Cardiac septum (tissue), 1 donor: ENCODE measurements around the gene BHLHE40. TPM values are rescaled to one million over a fixed set of nuclear protein-coding genes. Genes with fewer than 3 reads are reported as not detected.

Experiments
- DNase-seq: peaks from one replicate; pipeline ENCODE4 v3.0.0-alpha.2; 2020; ENCODE audit warnings: low spot score
- intact Hi-C: fragments of 100-400 bp; cut with DNase I; formaldehyde crosslinking; loops from one replicate; pipeline ENCODE4 v1.14.0; 2022
- total RNA-seq: library from RNA; stranded (reverse); fragmentation: NEBNext Ultra II Directional; extraction: Animal tissue kit (Norgen Biotek cat#: 25700); gene quantifications from one replicate; pipeline ENCODE4 v1.2.1, GENCODE V29; 2021
- donor health status: DM: no; HTN: no; CAD: no.

BHLHE40 gene
- total RNA-seq, 1 donor from 2014 or later = 71.5 TPM

DNA sequence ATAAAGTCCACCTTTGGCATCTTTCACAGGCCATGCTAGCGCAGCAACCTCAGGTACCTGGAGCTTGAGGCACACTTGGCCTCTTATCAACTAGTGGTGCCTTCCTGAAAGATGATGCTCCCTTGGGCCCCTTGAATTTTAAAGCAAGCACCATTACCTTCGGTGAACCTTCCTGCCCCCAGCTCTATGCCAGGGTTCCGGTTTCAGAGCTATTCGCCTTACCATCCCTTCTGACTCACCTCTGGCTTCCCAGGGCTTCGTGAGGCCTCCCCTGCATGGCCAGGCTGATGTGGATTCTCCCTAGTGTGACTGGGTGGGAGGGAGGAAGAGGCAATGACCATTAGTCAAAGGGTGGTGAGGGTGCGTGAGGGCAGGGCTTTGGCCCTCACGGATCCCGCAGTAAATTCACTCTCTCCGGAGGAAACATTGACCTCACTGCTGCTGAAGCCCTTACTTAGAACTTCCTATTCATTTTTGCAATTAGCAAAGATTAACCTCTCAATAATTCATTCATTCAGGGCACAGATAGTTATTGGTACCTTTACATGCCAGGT is 16.3 kb downstream of the BHLHE40 start:
- intact Hi-C loops = no loop called here
- no peak for DNase-seq

DNA sequence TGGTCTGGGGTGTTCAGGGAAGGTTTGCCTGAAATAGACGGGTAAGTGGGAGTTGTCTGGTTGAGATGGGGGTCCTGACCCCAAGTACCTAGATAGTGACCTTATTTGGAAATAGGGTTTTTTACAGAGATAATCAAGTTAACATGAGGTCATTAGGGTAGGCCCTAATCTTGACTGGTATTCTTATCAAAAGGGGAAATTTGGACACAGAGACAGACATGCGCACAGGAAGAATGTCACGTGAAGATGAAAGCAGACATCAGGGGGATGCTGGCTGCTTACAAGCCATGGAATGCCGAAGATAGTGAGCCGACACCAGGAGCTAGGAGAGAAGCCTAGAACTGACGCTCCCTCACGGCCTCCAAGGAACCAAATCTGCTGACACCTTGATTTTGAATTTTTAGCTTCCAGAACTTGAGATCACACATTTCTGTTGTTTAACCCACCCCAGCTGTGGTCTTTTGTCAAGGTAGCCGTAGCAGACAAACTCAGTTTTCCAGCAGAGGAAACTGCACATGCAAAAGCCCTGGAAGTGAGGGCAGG is 17.1 kb downstream of the BHLHE40 start:
- intact Hi-C loops = no loop called here
- no peak for DNase-seq

DNA sequence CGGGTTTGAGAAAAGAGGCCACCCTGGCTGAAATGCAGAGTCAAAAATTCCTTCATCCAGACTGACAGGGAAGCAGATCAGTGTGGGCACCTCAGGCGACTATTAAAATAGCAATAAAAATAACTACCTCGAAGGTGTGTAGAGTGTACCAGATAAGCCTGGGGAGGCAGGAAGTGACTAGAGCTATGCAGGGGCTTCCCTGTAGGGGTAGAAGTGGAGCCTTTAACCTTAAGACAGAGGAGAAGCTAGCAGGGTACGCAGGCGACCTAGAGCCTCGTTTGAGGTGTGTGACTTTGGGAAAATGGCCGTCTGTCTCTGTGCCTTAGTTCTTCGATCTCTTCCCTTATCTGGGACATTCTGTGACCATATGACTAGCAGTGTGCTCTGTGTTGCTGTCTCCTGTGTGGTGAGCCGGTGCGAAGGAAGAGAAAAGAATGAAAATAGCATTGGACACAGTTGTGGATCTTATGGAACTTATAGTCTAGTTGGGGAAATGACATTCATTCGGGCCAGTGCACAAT is 17.6 kb downstream of the BHLHE40 start:
- no peak for DNase-seq
- intact Hi-C loops = no loop called here

DNA sequence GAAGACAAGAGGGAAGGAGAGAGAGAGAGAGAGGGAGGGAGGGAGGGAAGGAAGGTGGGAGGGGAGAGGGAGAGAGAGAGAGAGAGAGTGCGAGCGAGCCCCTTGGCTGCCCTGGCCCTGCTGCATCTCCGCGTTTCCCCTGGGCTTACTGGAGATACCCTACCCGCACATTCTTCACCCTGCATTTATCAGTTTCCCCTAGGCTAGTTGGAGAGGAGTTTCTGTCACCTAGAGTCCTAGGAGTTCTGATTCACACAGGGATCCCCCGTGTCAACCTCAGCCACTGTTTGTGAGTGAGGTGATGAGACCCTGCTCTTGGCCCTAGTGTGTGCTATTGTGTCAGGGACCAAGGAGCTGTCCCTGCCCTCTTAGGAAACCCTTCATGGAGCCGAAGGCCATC is 18.7 kb downstream of the BHLHE40 start:
- intact Hi-C loops = no loop called here
- DNase-seq = no peak

DNA sequence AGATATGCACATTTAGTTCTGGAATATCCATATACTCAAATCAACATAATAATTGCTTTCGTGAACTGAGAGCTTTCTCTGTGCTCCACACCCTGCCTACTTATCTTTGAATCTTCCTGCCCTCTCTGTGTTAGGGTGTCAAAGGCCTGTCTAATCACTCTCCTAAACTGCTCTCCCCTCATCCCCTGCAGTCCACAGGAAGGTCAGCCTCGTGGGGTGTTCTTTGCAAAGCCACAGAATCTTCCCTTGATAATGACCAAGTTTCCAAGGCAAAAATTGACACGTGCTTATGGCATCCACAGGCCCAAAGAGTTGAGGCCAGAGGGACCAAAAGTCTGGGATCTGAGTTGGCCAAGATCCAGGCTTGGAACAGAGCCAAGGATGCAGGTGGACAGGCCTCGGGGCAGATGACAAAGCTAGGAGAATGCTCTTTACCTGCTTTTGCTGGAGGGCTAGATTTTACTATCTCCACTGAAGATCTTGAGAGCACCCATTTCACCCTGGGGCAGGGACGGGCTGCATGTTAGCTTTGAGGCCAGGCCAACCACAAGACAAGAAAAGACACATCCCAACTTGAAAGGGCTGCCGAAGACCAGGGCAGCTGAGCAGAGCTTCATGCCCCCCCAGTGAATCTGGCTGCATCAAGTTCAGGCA is 20.4 kb downstream of the BHLHE40 start:
- intact Hi-C loops = no loop called here

DNA sequence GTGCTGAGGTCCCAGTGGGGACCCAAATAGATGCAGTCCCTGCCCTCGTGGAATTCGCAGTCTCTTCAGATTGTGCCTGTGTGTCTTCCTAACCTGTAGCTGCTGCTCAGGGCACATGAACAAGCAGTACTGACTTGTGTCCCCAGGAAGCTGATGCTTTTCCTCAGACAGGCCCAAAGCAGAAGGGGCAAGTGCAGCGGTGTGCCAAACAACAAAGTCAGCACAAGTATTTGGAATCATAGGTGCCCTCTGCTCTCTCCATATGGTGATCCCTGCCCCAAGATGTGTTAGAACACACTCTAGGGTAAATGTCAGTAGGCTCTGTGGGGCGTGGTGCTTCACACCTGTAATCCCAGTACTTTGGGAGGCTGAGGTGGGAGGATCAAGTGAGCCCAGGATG is 21.9 kb downstream of the BHLHE40 start:
- intact Hi-C loops = no loop called here
- no peak for DNase-seq

More for the DNA sequence above, 20.4 kb downstream of the BHLHE40 start:
- no peak for DNase-seq

DNA sequence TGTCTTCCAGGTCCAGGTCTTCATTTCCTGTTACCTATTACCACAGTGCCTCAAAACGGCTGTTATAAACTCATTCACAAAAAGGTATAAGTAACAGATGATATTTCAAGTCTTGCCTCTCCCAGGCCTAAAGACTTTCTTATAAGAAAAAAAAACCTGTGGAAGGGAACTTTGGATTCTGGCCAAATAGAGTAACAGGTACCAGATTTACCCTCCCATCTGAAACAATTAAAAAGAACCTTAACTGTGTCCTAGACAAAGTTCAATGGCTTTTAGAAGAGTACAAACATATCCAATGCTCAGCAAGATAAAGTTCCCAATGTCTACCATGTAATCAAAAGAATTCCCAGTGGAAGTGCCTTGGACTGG is 22.6 kb downstream of the BHLHE40 start:
- DNase-seq = no peak
- intact Hi-C loops = no loop called here

DNA sequence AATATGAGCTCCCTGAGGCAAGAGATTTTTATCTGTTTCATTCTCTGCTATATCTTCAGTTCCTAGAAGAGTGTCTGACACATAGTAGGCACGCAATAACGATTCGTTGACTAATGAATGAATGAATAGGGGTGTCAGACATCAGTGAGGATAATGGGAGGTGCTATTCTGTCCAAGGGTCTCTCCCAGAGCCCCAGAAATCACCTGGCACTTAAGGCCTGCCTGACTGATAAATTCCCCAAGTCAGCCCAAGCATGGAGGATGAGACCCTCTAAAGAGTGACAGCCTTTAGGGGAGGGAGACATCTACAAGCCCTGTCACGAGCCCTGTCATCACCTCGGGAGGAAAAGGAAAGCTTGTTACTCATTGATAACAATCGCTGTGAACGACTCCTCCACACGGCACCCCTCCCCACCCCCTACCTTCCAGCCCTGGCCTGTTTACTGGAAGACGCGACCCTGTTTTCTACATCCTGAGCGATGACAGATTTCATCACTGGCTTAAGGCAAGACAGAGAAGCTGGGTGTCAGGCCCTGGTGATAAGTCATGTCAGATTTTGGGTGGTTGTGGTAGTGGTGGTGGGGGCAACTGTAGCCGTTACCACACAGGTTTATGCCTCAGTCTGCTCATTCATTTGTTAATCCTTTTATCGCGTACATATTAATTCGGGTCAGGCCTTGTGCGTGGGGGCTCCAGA is 23.1 kb downstream of the BHLHE40 start:
- intact Hi-C loops = no loop called here
- DNase-seq = no peak

DNA sequence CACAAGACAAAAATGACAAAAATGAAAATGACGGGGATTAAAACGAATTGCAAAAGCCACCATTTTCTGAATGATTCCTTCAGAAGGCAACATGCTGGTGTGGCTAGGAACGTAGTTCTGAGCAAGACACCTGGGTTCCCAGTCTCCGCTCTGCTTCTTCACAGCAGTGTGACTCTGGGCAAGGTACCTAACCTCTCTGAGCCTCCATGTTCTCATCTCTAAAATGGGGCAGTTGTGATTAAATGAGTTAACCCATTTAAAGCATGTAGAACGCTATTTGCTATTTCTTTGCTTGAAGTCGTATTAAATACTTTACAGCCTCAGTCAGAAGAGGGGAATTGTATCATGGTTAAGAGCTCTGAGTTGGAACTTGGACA is 23.6 kb downstream of the BHLHE40 start:
- DNase-seq = no peak
- intact Hi-C loops = no loop called here

DNA sequence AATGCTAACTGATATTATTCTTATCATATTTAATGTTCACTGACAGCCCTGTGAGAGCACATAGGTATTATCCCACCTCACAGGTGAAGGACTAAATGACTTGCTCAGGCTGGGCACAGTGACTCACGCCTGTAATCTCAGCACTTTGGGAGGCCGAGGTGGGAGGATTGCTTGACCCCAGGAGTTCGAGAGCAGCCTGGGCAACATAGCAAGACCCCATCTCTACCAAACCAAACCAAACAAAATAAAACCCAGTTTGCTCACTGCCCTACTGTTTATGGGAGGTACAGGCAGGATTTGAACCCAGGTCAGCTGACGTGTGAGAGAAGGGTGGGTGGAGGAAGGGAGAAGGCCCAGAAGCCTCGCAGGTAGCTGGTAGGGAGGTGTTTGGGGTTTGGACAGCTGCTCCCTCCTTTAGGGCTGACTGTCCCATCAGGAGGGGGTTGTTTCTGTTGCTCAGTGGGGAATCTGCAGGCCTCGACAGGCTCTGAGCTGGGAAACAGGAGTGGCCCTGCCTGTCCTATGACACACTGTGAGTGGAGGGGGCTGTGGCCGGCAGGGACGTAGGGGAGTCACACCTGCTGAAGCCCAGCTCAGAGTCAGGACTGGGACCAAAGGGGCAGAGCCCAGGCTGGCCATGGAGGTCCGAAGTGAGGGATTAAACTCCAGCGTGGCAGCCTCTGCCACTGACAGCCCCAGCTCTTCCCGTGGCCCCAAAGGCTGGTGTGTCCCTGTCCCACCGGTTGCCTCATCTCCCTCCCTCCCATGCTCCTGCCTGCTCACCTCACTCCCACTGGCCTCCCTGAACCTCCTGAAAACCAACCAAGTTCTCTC is 25.3 kb downstream of the BHLHE40 start:
- DNase-seq = no peak

DNA sequence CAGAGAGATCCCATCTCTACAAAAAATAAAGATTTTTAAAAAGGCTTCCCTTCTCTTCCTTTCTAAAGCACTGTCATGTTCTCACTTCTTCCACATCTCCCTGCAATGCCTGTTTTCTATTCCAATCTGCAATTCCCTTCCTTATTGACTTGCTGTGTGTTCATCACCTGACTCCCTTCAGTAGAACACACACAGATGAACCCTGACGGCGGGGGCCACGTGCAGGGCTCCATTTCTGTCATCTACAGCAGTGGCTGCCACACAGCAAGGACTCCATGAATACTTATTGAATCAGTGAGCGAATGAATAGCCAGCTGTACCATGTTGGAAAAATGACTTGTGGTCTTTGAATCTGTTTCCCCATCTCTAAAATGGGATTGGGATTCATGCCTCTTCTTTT is 26.1 kb downstream of the BHLHE40 start:
- intact Hi-C loops = no loop called here
- no peak for DNase-seq

More for the DNA sequence above, 25.3 kb downstream of the BHLHE40 start:
- intact Hi-C loops = no loop called here

DNA sequence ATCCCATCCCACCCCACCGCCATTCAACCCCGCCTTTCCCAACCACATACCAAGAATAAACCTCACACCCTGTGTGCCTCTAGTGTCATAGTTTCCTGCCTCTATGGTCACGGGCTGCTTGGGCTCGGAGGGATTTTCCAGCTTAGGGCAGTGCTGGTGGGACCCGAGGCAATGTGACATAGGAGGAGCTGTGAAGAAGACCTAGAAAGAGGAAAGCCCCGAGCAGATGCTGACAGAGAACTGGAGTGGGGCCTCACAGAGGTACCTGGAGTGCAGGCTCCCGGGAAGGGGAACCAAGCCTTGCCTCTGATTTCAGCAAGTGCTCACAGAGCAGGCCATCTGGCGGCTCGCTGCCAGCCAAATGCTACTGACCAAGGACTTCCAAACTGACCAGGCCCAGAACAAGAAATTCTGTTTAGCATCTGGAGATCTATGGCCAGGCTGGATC is 27.5 kb downstream of the BHLHE40 start:
- intact Hi-C loops = no loop called here
- DNase-seq = peak; percentile 77

DNA sequence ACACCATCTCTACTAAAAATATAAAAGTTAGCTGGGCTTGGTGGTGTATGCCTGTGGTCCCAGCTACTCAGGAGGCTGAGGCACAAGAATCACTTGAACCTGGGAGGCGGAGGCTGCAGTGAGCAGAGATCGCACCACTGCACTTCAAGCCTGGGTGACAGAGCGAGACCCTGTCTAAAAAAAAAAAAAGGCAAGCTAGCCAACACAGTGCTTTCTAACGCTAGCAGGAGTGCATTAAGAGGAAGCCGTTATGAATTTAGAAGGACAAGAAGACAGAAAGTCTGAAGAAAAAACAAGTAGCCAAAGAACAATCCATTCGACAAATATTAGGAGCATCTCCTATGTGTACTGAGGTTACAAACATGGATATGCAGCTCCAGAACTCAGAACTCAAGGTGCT is 28.6 kb downstream of the BHLHE40 start:
- no peak for DNase-seq
- intact Hi-C loops = no loop called here

DNA sequence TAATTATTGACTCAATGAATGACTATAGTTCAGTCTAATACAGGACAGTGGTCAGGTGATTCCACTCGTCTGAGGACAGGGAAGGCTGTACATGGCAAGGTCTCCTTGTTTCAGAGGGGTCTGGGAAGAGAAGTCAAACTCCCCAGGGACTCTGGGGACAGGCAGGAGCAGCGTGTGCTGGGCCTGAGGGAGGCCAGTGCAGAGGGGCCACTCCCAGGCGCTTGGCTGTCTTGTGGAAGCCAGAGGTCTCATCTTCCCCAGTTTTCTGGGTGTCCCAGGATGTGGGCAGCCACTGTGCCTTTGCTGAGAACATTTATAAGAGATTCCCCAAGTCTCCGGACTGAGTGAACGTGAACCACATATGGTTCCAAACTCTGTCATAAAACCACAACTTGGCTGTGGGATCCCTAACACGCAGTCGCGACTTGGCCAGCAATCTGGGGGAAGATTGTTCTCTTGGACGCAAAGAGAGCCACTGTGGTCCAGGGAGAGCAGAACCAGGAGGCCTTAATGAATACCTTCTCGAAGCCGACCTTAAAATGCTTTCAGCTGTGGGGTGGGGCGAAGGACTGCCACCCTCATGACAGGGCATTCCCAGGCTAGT is 30.4 kb downstream of the BHLHE40 start:
- no peak for DNase-seq
- intact Hi-C loops = no loop called here

DNA sequence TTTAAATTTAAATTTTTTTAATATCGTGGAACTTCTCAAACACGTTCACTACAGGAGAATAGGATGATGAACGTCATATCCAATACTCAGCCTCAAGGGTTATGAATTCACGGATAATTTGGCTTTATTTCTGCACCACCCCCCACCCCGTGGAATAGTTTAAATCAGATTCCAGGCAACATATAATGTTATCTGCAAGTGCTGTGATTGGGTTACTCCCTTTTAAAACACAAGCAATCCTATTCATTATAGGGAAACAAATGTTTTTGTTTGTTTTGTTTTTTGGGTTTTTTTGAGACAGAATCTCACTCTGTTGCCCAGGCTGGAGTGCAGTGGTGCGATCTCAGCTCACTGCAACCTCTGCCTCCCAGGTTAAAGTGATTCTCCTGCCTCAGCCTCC is 30.9 kb downstream of the BHLHE40 start:
- DNase-seq = no peak
- intact Hi-C loops = no loop called here

DNA sequence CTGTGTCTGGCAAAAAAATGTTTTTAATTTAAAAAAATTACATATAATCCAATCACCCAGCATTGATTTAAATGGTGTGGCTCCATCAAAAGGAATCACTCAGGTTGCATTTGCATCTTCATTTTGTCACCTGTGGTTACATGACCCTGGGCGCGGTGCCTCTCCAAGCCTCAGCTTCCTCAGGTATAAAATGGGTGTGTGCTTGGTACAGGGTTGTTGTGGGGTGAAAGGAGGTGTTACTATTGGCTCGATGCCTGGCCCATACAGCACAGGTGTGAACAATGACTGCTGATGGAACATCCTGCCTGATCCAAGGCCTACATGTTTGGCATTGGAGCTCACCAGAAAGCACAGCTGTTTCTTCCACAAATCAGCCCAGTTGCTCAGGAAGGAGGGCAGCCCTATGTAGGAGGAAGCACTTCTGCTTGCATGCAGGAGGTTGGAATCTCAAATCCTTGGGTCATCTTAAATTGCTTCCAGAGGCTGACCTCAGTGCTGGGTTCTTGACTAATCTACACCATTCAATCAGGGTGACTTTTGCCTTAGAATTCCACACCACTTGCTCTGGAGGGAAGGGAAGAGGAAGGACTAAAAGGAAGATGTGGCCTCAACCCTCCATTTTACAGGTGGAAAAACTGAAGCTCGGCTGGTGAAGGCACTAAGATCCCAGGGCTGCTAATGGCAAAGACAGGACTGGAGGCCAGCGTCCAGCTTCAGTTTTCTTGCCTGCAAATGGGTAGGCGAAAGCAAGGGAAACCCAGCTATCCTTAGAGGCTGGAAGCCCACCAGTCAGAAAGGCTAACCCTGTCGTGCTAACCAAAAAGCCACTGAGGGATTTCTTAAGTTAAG is 31.7 kb downstream of the BHLHE40 start:
- intact Hi-C loops = no loop called here
- DNase-seq = no peak

DNA sequence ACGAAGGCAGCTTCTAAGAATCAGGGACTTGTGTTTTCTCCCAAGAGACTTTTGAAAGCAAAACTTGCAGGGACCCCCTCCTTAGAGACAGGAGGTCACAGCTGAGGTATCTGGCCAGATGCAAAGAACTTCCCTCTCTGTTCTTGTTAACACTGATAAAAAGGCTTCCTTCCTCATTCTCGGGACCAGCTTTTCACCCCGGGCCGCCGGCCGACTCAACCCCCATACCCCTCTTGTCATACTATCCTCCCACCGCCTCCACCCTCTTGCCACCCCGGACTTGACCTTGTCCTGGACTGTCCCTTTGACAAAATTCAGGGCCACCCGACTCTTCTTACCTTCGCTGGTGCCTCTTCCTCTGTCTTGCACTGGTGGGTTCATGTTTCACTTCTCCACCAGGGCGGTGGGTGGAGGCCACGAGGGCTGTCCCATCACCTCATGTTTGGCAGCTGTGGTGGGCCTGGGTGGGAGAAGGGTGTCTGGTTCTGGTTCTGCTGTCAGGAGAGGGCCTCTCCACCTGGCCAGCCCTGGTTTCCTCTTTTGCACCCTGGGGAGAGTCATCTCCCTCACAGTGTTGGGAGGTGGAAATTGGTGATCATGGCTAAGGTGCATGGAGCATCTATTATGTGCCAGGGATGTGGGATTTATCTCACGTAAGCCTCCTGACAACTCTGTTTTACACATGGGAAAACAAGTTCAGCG is 32.5 kb downstream of the BHLHE40 start:
- DNase-seq = no peak
- intact Hi-C loops = no loop called here

DNA sequence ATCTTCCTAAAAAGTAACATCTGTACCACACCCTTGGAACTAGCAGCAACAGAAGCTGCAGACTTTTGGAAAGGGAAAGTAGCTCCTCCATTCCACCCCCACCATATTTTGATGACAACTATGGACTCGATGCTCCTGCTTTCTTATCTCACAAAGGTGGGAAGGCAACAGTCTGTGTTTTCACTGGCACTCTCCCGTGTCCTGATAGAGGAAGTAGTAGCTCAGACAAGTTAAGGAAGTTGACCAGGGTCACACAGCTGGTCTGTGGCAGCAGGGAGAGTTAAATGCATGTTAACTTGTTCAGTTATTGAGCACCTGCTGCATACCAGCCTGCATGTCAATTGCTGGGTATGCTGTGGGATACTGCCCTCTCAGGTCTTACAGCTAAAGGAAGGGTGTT is 33.1 kb downstream of the BHLHE40 start:
- DNase-seq = no peak
- intact Hi-C loops = no loop called here
